Esophagus squamous epithelium (tissue), 5 donors: ENCODE results near the gene COMMD1. TPM values are rescaled to one million over a fixed set of nuclear protein-coding genes. Genes with fewer than 3 reads are reported as not detected.
"Not testable (repeated sequence)": the region's sequence is repeated elsewhere in the genome, so short reads cannot be mapped to it uniquely, and the experiment has no call there.

Experiments used
- DNase-seq: peaks from one replicate; lab custom pipeline; 2025; lab: John Stamatoyannopoulos, UW
- H3K27ac ChIP-seq, 4 donors: fragments of 200-600 bp; sonication (generic); one replicate each; pipeline ENCODE4 v1.5.1; 2016 to 2019; ENCODE audit warnings: mild to moderate bottlenecking in 1 of 4
- H3K27me3 ChIP-seq, 4 donors: fragments of 200-600 bp; sonication (generic); 1 replicate in 3 of 4; 2 replicates in 1 of 4; pipeline versions ENCODE4 v1.5.1 to v1.6.0; 2017 to 2021; ENCODE audit warnings: antibody characterized with exemption in 1 of 4
- H3K36me3 ChIP-seq, 3 donors: fragments of 200-600 bp; sonication (generic); one replicate each; pipeline ENCODE4 v1.5.1; 2016 to 2019
- H3K4me1 ChIP-seq, 3 donors: fragments of 200-600 bp; sonication (generic); one replicate each; pipeline ENCODE4 v1.5.1; 2017 to 2019
- H3K4me3 ChIP-seq, 4 donors: fragments of 200-600 bp; sonication (generic); 1 replicate in 3 of 4; 2 replicates in 1 of 4; pipeline ENCODE4 v1.5.1; 2016 to 2019; ENCODE audit warnings: mild to moderate bottlenecking in 2 of 4, moderate library complexity in 1 of 4
- H3K9me3 ChIP-seq, 3 donors: fragments of 200-600 bp; sonication (generic); one replicate each; pipeline ENCODE4 v1.5.1; 2016 to 2019
- POLR2A ChIP-seq, 4 donors: fragments of 450-650 bp; IDR thresholded peaks; one replicate each; pipeline ENCODE4 v1.6.1; 2017; ENCODE audit warnings: antibody characterized with exemption in 4 of 4, mild to moderate bottlenecking in 4 of 4, moderate library complexity in 3 of 4
- WGBS, 2 donors: methylation state at CpG; one replicate each; pipeline ENCODE4 v1.1.5; 2018; 5-methylcytosine and 5-hydroxymethylcytosine counted together
- intact Hi-C: fragments of 100-400 bp; cut with DNase I; formaldehyde crosslinking; loops from one replicate; pipeline ENCODE4 v1.15.0; 2022
- total RNA-seq, 4 donors: library from RNA; depleted of rRNA; stranded (reverse); fragments of >200 nt; gene quantifications; one replicate each; pipeline ENCODE4 v1.1.0, GENCODE V29; 2016
- TF ChIP-seq, protein P1 (sequence below), 6 experiments: fragments of 450-650 bp in 4 of 6; fragments of 200-600 bp in 2 of 6; sonication (generic) in 2 of 6; IDR thresholded peaks; one replicate each; pipeline ENCODE4 v1.5.1; 2016 to 2019; ENCODE audit warnings: antibody characterized with exemption in 6 of 6, mild to moderate bottlenecking in 4 of 6, moderate library complexity in 4 of 6
- donor health status: DM: yes; HTN: yes; CAD: no.

The COMMD1 gene
- total RNA-seq, 4 donors from 2014 or later, result 38.0 to 44.3 (median 40.5) TPM

DNA sequence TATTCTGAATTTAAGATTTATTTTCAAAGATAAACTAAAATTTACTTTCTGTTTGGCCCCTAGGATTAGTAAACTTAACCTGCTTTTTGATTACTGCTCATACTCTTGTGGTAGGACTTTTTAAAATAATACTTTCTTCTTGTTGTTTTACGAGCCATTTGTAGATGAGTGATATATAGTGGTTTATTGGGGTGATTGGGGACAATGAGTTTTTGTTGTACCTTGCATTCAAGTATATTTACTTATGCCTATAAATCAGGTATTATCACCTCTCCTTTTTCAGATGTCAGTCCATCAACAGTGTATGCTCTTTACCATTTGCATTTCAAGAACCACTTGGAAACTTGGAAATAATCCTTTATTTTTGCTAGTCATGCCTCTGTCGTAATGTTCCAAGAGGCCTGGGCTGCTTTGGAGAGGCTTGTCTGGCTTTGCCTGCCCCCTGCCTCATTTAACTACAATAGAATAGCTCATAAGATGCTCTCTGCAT is 131.3 kb downstream of the COMMD1 start:
- no peaks in the 10 kb centered on the region for H3K4me1 ChIP-seq
- intact Hi-C loops, result no loop called here
- no peaks in the 10 kb centered on the region for H3K9me3 ChIP-seq
- no peak overlapping the region for H3K4me3 ChIP-seq
- peaks cover 0 to 4% (median 0%) of the 10 kb centered on the region in 4 donors for H3K27me3 ChIP-seq
- no peak overlapping the region for H3K27ac ChIP-seq
- H3K36me3 ChIP-seq, result peaks cover 0 to 2% (median 0%) of the 10 kb centered on the region in 3 donors
- no peak for TF ChIP-seq POLR2A (IDR thresholded peaks at IDR 0.05)
- TF ChIP-seq, protein P1, sequence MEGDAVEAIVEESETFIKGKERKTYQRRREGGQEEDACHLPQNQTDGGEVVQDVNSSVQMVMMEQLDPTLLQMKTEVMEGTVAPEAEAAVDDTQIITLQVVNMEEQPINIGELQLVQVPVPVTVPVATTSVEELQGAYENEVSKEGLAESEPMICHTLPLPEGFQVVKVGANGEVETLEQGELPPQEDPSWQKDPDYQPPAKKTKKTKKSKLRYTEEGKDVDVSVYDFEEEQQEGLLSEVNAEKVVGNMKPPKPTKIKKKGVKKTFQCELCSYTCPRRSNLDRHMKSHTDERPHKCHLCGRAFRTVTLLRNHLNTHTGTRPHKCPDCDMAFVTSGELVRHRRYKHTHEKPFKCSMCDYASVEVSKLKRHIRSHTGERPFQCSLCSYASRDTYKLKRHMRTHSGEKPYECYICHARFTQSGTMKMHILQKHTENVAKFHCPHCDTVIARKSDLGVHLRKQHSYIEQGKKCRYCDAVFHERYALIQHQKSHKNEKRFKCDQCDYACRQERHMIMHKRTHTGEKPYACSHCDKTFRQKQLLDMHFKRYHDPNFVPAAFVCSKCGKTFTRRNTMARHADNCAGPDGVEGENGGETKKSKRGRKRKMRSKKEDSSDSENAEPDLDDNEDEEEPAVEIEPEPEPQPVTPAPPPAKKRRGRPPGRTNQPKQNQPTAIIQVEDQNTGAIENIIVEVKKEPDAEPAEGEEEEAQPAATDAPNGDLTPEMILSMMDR (IDR thresholded peaks at IDR 0.05), result no peak
- no peak for DNase-seq
- WGBS, 2 donors, result 84 to 85% methylated on average over 2 of the region's 2 CpGs

DNA sequence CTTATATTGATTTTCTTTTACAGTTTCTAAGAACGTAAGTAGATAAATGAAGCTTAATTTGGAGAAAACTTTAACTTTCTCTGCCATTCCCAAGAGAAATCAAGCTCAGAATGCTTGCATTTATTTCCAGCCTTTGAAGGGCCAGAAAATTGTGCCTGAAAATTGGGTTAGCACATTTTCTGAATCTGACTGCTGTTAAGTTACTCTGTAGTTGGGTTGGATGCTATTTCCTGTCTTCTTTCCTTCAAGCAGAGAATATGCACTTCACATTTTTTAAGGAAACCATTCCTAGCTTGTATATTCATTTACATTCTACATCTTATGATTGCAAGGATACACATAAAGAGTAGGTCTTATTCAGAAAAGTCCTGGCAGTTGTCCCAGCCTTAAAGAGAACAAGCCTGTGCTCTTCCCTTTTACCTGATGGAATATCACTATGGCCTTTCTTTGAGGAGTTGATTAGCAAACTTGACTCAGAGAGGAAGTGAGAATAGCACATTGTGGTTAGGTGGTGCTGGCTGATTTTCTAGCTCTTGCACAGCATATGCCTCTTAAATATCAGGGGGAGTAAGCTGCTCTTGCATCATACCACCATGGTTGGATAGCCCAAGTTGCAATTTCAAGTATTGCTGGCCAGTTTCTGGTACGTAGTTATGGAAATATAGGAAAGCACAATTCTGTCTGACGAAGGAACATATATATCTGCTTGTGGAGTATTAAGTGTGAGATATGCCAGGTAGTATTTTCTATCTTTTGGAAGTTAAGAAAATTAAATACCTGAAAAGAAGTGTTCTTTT is 133.7 kb downstream of the COMMD1 start:
- intact Hi-C loops, result no loop called here
- Histone ChIP-seq H3K4me3 (no peak overlapping the region), H3K4me1 (peaks cover 0 to 18% (median 0%) of the 10 kb centered on the region in 3 donors), H3K27ac (no peak overlapping the region), H3K36me3 (peaks cover 0 to 5% (median 0%) of the 10 kb centered on the region in 3 donors), H3K9me3 (no peaks in the 10 kb centered on the region), H3K27me3 (peaks cover 0 to 4% (median 0%) of the 10 kb centered on the region in 4 donors)
- WGBS, 2 donors, result 63 to 79% methylated on average over 3 of the region's 3 CpGs
- DNase-seq, result no peak
- TF ChIP-seq POLR2A (IDR thresholded peaks at IDR 0.05), result no peak
- TF ChIP-seq, protein P1 (IDR thresholded peaks at IDR 0.05), result no peak

DNA sequence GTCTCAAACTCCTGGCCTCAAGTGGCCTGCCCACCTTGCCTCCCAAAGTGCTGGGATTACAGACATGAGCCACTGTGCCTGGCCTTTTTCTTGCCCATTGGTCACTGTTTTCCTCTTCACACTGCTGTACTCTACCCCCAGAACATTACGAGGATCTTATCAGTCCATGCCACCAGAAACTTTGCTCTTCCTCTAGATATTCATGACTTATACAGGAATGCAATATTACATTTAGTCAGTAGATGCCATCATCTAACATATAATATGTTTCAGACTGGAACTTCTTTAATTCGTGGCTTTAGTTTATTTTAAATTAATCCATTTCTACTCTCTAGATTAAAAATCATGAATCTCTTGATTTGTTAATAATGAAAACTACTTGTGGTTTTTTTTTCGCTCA is 135.5 kb downstream of the COMMD1 start:
- DNase-seq, result no peak
- H3K4me1 ChIP-seq, result peaks cover 0 to 18% (median 0%) of the 10 kb centered on the region in 3 donors
- no peak overlapping the region for H3K4me3 ChIP-seq
- peaks cover 0 to 8% (median 0%) of the 10 kb centered on the region in 4 donors for H3K27me3 ChIP-seq
- WGBS, 2 donors, result 86 to 91% methylated on average over 3 of the region's 3 CpGs
- H3K9me3 ChIP-seq, result peaks cover 0 to 4% (median 0%) of the 10 kb centered on the region in 3 donors
- no peak for TF ChIP-seq POLR2A (IDR thresholded peaks at IDR 0.05)
- TF ChIP-seq, protein P1 (IDR thresholded peaks at IDR 0.05), result no peak
- H3K36me3 ChIP-seq, result peaks cover 0 to 5% (median 0%) of the 10 kb centered on the region in 3 donors
- no peak overlapping the region for H3K27ac ChIP-seq
- intact Hi-C loops, result no loop called here

DNA sequence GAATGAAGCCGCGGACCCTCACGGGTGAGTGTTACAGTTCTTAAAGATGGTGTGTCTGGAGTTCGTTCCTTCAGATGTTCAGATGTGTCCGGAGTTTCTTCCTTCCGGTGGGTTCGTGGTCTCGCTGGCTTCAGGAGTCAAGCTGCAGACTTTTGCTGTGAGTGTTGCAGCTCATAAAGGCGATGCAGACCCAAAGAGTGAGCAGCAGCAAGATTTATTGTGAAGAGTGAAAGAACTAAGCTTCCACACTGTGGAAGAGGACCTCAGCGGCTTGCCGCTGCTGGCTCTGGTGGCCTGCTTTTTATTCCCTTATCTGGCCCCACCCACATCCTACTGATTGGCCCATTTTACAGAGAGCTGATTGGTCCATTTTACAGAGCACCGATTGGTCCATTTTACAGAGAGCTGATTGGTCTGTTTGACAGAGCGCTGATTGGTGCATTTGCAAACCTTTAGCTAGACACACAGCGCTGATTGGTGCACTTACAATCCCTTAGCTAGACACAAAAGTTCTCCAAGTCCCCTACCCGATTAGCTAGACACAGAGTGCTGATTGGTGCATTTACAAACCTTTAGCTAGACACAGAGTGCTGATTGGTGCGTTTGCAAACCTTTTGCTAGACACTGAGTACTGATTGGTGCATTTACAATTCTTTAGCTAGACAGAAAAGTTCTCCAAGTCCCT is 136.4 kb downstream of the COMMD1 start:
- H3K9me3 ChIP-seq, H3K27me3 ChIP-seq, H3K27ac ChIP-seq, DNase-seq, H3K36me3 ChIP-seq, H3K4me3 ChIP-seq, intact Hi-C loops: not testable (repeated sequence)
- H3K4me1 ChIP-seq, result peaks cover 0 to 18% (median 0%) of the 10 kb centered on the region in 3 donors
- 97 to 98% methylated on average over 15 to 16 of the region's 16 CpGs for whole genome bisulfite sequencing, 2 donors

DNA sequence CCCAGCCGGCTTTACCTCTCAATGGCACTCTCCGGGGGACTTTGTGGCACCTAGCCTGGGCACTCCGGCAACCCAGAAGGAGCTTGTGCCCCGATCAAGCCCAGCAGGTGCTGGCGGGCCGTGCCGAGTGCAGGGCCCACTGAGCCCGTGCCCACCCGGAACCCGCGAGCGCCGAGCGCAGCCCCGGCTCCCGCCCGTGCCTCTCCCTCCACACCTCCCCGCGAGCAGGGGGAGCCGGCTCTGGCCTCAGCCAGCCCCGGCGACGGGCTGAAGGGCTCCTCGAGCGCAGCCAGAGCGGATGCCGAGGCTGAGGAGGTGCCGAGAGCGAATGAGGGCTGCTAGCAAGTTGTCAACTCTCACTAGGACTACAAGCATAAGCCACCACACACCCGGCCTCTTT is 136.9 kb downstream of the COMMD1 start:
- TF ChIP-seq, protein P1 (IDR thresholded peaks at IDR 0.05), result no peak
- TF ChIP-seq POLR2A (IDR thresholded peaks at IDR 0.05), result no peak
- H3K4me1 ChIP-seq, result peaks cover 0 to 18% (median 0%) of the 10 kb centered on the region in 3 donors
- peaks cover 0 to 4% (median 0%) of the 10 kb centered on the region in 3 donors for H3K9me3 ChIP-seq
- peaks cover 0 to 5% (median 0%) of the 10 kb centered on the region in 3 donors for H3K36me3 ChIP-seq
- intact Hi-C loops, result no loop called here
- DNase-seq, result no peak
- H3K27me3 ChIP-seq, result peaks cover 0 to 8% (median 0%) of the 10 kb centered on the region in 4 donors
- 33 to 78% methylated on average over 1 to 6 of the region's 30 CpGs for WGBS, 2 donors
- H3K4me3 ChIP-seq, result no peak overlapping the region
- H3K27ac ChIP-seq, result no peak overlapping the region
